ENCODE measurements around the gene P4HB. TPM values are rescaled to one million over a fixed set of nuclear protein-coding genes. Genes with fewer than 3 reads are reported as not detected.

Gene P4HB
- total RNA-seq, 3 donors from 2014 or later = 354 to 727 (median 491) TPM

DNA sequence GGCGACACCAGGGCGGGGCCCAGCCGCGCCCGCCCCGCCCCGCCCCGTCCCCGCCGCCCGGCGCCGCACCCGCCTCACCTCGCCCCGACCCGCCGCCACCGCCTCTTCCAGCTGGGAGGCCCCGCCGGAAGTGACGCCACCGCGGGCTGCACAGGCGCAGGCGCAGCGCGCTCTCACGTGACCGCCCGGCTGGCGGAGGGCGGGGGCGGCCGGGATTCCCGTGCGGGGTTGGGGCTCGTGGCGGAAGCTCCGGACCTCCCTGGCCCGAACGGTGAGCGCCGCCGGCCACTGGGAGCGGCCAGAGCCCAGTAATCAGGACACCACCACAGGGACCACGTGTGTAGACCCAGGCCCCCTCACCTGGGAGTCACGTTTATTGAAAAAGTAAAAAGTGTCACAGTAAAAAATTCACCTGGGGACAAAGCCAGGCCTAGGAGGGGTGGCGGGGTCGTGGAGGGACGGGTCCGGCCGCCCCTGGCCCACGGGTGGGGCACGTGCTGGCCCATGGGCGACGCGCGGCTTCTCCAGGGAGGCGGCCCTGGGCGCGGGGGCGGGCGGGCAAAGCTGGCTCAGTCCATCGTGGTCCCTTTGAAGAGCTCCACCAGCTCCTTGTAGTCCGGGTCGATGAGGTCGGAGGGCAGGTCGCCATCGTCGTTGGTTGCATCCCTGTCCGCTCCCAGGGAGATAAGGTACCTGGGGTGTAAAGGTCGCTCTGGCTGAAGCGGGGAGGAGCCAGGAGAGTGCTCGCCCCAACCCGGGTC lies 27.0 kb downstream of the P4HB start, which contains the start of gene MCRIP1:
Gene MCRIP1, minus strand, starts transcription at position 132 of the 761 bp plus-strand sequence. CDS start 8,785 bp downstream, outside the sequence.
- peaks cover 7% of the 10 kb centered on the region for H3K4me1 ChIP-seq (ENCODE audit: low read depth)
- no peaks in the 10 kb centered on the region for H3K9me3 ChIP-seq
- H3K36me3 ChIP-seq (ENCODE audit: low read depth) = no peaks in the 10 kb centered on the region
- intact Hi-C loops (cut with DNase I, micrococcal nuclease) = no loop called here
- peak; percentile 89 for ATAC-seq
- peak within 1 kb of the TSS; percentile 34 for H3K4me3 ChIP-seq
- TF ChIP-seq, protein P1, sequence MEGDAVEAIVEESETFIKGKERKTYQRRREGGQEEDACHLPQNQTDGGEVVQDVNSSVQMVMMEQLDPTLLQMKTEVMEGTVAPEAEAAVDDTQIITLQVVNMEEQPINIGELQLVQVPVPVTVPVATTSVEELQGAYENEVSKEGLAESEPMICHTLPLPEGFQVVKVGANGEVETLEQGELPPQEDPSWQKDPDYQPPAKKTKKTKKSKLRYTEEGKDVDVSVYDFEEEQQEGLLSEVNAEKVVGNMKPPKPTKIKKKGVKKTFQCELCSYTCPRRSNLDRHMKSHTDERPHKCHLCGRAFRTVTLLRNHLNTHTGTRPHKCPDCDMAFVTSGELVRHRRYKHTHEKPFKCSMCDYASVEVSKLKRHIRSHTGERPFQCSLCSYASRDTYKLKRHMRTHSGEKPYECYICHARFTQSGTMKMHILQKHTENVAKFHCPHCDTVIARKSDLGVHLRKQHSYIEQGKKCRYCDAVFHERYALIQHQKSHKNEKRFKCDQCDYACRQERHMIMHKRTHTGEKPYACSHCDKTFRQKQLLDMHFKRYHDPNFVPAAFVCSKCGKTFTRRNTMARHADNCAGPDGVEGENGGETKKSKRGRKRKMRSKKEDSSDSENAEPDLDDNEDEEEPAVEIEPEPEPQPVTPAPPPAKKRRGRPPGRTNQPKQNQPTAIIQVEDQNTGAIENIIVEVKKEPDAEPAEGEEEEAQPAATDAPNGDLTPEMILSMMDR (IDR thresholded peaks at IDR 0.05) = no peak
- DNase-seq = peak; percentile 96 to 98 (median 98)

GRCh38 chr17:81832608-81833159 lies 27.7 kb downstream of the P4HB start:
- ATAC-seq (peak; percentile 31), DNase-seq (peak in 1 of 3 donors; percentile 75)
- H3K4me3 ChIP-seq = peak overlapping the region; percentile 34
- H3K36me3 ChIP-seq (ENCODE audit: low read depth) = no peaks in the 10 kb centered on the region
- peaks cover 11% of the 10 kb centered on the region for H3K4me1 ChIP-seq (ENCODE audit: low read depth)
- H3K9me3 ChIP-seq = no peaks in the 10 kb centered on the region
- intact Hi-C loops (cut with DNase I, micrococcal nuclease) = no loop called here
- TF ChIP-seq, protein P1 (IDR thresholded peaks at IDR 0.05) = no peak

DNA sequence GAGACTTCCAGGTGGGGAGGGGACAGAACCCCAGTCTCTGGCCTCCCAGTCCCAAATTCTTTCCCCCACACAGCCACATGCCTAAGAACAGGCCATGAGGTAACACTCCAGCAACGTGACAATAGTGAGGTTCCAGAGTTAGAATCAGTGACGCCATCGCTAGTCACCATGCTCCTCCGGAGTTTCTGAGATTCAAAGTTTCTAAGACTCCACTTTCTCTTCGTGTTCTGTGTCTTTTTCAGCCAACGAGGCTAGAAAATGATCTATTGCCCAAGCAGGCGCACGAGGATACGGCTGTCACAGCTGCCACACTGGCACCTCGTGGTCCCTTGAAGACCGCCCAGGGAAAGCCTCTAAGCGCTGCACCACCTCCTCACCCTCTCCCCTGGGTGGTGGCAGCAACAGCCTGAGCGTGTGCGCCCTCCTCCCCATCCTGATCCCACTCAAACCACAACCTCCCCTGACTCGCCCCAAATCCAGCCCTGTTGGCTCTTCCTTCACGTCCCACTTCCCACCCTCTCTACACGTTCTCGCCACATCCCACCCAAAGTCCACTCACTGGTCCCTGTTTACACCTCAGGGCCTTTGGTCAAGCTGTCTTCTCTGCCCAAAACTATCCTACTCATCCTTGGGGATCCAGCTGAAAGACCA lies 28.3 kb downstream of the P4HB start:
- ATAC-seq = no peak
- Histone ChIP-seq H3K36me3 (ENCODE audit: low read depth) (no peaks in the 10 kb centered on the region), H3K4me3 (no peak overlapping the region), H3K9me3 (no peaks in the 10 kb centered on the region), H3K4me1 (ENCODE audit: low read depth) (peaks cover 12% of the 10 kb centered on the region)
- TF ChIP-seq, protein P1 (IDR thresholded peaks at IDR 0.05) = no peak
- DNase-seq = no peak
- intact Hi-C loops (cut with DNase I, micrococcal nuclease) = no loop called here

- Histone ChIP-seq H3K36me3 (ENCODE audit: low read depth) (no peaks in the 10 kb centered on the region), H3K4me1 (ENCODE audit: low read depth) (peaks cover 12% of the 10 kb centered on the region), H3K4me3 (no peak overlapping the region), H3K9me3 (no peaks in the 10 kb centered on the region)
- intact Hi-C loops (cut with DNase I, micrococcal nuclease) = no loop called here
- ATAC-seq = no peak
- TF ChIP-seq, protein P1 (IDR thresholded peaks at IDR 0.05) = no peak
- no peak for DNase-seq
Observed at GRCh38 chr17:81831563-81831956, 28.8 kb downstream of the P4HB start.

GRCh38 chr17:81829858-81830257 lies 30.5 kb downstream of the P4HB start:
- Histone ChIP-seq H3K36me3 (ENCODE audit: low read depth) (no peaks in the 10 kb centered on the region), H3K4me1 (ENCODE audit: low read depth) (peaks cover 16% of the 10 kb centered on the region), H3K4me3 (no peak overlapping the region), H3K9me3 (no peaks in the 10 kb centered on the region)
- intact Hi-C loops (cut with DNase I, micrococcal nuclease) = no loop called here
- ATAC-seq = no peak
- no peak for DNase-seq
- TF ChIP-seq, protein P1 (IDR thresholded peaks at IDR 0.05) = no peak
